Cardiac muscle cell (in vitro differentiated cells and primary cell): ENCODE data around the gene TRDN. TPM values are rescaled to one million over a fixed set of nuclear protein-coding genes. Genes with fewer than 3 reads are reported as not detected.
A peak's percentile ranks its signal among the peaks of the same experiment; 100 is the strongest.

Experiments used
- DNase-seq, 2 donors: peaks; one replicate each; pipeline versions ENCODE4 v3.0.0 to v3.0.0-alpha.2; 2010 to 2017; ENCODE audit warnings: low read depth in 1 of 2, low spot score in 1 of 2
- H3K27ac ChIP-seq: fragments of 200-600 bp; sonication (generic); 2 replicates; pipeline ENCODE4 v1.5.1; 2016
- H3K27me3 ChIP-seq: fragments of 200-600 bp; sonication (generic); 2 replicates; pipeline ENCODE4 v1.6.0; 2016; ENCODE audit warnings: control low read depth
- H3K36me3 ChIP-seq: fragments of 200-600 bp; sonication (generic); 2 replicates; pipeline ENCODE4 v1.5.1; 2016; ENCODE audit warnings: control low read depth
- H3K4me1 ChIP-seq: fragments of 200-600 bp; sonication (generic); 2 replicates; pipeline ENCODE4 v1.8.1; 2017; ENCODE audit warnings: low read depth, mild to moderate bottlenecking, mixed run types
- H3K4me3 ChIP-seq: fragments of 200-600 bp; sonication (generic); 2 replicates; pipeline ENCODE4 v1.5.1; 2016; ENCODE audit warnings: mild to moderate bottlenecking
- H3K9me3 ChIP-seq: fragments of 200-600 bp; sonication (generic); 2 replicates; pipeline ENCODE4 v1.5.1; 2017; ENCODE audit warnings: low read depth, mild to moderate bottlenecking, control low read depth
- CTCF ChIP-seq: IDR thresholded peaks from 2 replicates; pipeline ENCODE4 v1.5.1; 2012; ENCODE audit warnings: low read depth, mild to moderate bottlenecking, low read length
- polyA plus RNA-seq: library from polyadenylated mRNA; unstranded; fragments of >200 nt; fragmentation: Nextera tagmentation; extraction: Ambion mirVana; gene quantifications from 2 replicates; pipeline ENCODE4 v1.2.1, GENCODE V29; 2016
- total RNA-seq: library from RNA; depleted of rRNA; stranded (reverse); fragments of >200 nt; gene quantifications from 2 replicates; pipeline ENCODE4 v1.2.3, GENCODE V29; 2016

Gene TRDN
- total and polyA plus RNA-seq, 2 experiments from 2014 or later: 58.0 to 200 TPM

- H3K27ac ChIP-seq: peak overlapping the region; percentile 72
- peaks cover 21% of the 10 kb centered on the region for H3K4me1 ChIP-seq
- no peak for DNase-seq
- peaks cover 3% of the 10 kb centered on the region for H3K36me3 ChIP-seq
- no peaks in the 10 kb centered on the region for H3K27me3 ChIP-seq
- H3K4me3 ChIP-seq: no peak overlapping the region
- TF ChIP-seq CTCF: no peak
- H3K9me3 ChIP-seq: no peaks in the 10 kb centered on the region
Observed at GRCh38 chr6:123529058-123529457, 107.7 kb downstream of the TRDN start.

DNA sequence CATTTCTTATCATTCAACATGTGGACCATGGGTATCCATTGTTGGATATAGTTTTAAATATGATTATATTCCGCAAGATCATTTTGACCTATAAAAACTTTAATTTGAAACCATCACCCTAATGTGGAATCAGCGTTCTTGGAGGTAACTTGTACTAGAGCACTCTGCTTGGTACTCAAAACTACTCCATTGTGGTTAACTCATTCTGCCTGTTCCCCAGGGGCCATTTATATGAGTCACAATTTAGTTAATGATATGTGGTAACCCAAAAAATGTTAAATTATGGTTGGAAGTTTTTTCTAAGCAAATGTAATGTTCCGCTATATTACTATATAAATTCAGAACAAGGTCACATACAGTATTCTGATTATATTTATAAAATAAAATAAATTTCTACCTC, 109.3 kb downstream of the TRDN start:
- TF ChIP-seq CTCF: no peak
- no peak overlapping the region for H3K4me3 ChIP-seq
- no peak for DNase-seq

DNA sequence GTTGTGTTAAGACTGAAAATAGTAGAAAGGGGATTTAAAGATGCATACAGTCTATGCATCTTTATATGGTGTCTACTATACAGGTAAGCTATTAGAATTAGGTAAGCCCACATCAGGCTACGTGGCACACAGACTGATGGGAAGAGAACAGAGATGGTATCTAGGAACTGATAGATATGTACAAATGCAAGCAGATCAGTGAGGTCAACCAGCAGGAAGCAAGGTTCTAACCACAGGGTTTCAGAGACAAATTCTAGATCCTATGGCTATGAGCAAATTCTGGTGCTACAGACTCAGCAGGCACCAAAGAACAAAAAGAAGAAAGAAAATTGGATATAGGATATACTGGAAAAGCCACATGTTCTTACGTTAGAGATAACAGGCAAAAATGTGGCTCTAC, 110.6 kb downstream of the TRDN start:
- no peak for DNase-seq
- peaks cover 20% of the 10 kb centered on the region for H3K4me1 ChIP-seq
- no peaks in the 10 kb centered on the region for H3K9me3 ChIP-seq
- TF ChIP-seq CTCF: no peak
- H3K27me3 ChIP-seq: no peaks in the 10 kb centered on the region
- H3K4me3 ChIP-seq: no peak overlapping the region
- peaks cover 3% of the 10 kb centered on the region for H3K36me3 ChIP-seq
- no peak overlapping the region for H3K27ac ChIP-seq

More for the DNA sequence above, 109.3 kb downstream of the TRDN start:
- peaks cover 21% of the 10 kb centered on the region for H3K4me1 ChIP-seq
- H3K27ac ChIP-seq: no peak overlapping the region
- H3K27me3 ChIP-seq: no peaks in the 10 kb centered on the region
- H3K9me3 ChIP-seq: no peaks in the 10 kb centered on the region
- H3K36me3 ChIP-seq: peaks cover 3% of the 10 kb centered on the region

- TF ChIP-seq CTCF: no peak
- Histone ChIP-seq H3K9me3 (no peaks in the 10 kb centered on the region), H3K4me3 (no peak overlapping the region), H3K27ac (no peak overlapping the region), H3K27me3 (no peaks in the 10 kb centered on the region), H3K4me1 (peaks cover 14% of the 10 kb centered on the region), H3K36me3 (peaks cover 3% of the 10 kb centered on the region)
- no peak for DNase-seq
Observed at GRCh38 chr6:123524781-123525180, 112.0 kb downstream of the TRDN start.

DNA sequence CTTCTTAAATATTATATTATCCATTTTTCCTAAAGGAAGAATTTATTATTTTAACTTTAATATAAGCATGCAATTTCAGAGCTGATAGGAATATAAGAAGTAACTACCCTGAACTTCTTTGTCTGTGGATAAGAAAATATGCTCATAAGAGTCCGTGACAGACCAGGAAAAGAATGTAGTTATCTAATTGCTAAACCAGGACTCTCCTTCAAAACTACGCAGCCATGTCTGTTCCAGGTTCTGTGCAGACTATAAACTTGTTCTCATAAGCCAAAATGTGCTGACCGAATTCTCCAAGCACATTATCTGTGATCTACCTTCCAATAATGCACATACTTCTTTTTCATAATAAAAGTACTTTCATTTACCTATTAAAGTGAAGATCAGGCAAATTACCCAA, 116.5 kb downstream of the TRDN start:
- Histone ChIP-seq H3K27me3 (no peaks in the 10 kb centered on the region), H3K4me1 (peaks cover 7% of the 10 kb centered on the region), H3K36me3 (peaks cover 6% of the 10 kb centered on the region), H3K4me3 (no peak overlapping the region), H3K27ac (peak overlapping the region; percentile 11), H3K9me3 (no peaks in the 10 kb centered on the region)
- no peak for DNase-seq
- no peak for TF ChIP-seq CTCF

- no peak for TF ChIP-seq CTCF
- Histone ChIP-seq H3K27ac (no peak overlapping the region), H3K27me3 (no peaks in the 10 kb centered on the region), H3K4me1 (peaks cover 7% of the 10 kb centered on the region), H3K4me3 (no peak overlapping the region), H3K36me3 (peaks cover 6% of the 10 kb centered on the region), H3K9me3 (no peaks in the 10 kb centered on the region)
- DNase-seq: no peak
Observed at GRCh38 chr6:123519189-123519505, 117.6 kb downstream of the TRDN start.
